HUDEP-2 (cell line): ENCODE results near the gene MED1.
"Not testable (repeated sequence)": the region's sequence is repeated elsewhere in the genome, so short reads cannot be mapped to it uniquely, and the experiment has no call there.

Experiments
- DNase-seq, 76 experiments: peaks; one replicate each; lab custom pipeline; 2025; ENCODE audit not compliant: unreplicated experiment in 76 of 76; lab: John Stamatoyannopoulos, UW

MED1 gene

DNA sequence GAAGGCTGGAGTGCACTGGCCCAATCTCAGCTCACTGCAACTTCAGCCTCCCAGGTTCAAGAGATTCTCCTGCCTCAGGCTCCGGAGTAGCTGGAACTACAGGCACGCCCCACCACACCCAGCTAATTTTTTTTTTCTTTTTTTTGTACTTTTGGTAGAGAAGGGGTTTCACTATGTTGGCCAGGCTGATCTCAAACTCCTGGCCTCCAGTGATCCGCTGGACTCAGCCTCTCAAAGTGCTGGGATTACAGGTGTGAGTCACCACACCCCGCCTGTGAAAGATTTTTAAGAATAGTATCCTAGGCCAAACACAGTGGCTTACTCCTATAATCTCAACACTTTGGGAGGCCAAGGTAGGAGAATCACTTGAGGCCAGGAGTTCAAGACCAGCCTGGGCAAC, 83.3 kb downstream of the MED1 start:
- DNase-seq, result not testable (repeated sequence)

GRCh38 chr17:39365872-39366271, 85.2 kb downstream of the MED1 start:
- no peak for DNase-seq

DNA sequence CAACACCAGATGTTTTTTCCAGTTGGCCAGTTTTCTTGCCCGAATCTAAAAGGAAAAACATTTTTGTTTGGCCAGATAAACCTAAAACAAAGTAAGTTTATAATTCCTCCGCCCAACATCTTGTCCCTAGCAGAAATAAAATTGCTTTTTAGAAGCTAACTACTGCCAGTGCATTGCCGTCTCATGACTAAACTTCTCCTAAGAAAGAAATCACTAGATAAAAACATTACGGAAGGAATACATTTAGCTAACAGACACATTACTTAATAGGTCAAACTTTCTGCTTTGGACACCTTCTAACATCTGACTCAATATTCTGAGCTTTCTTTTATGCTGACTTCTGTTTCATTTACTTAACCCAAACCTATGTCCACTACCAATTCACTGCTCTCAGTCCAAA, 85.8 kb downstream of the MED1 start:
- no peak for DNase-seq

DNA sequence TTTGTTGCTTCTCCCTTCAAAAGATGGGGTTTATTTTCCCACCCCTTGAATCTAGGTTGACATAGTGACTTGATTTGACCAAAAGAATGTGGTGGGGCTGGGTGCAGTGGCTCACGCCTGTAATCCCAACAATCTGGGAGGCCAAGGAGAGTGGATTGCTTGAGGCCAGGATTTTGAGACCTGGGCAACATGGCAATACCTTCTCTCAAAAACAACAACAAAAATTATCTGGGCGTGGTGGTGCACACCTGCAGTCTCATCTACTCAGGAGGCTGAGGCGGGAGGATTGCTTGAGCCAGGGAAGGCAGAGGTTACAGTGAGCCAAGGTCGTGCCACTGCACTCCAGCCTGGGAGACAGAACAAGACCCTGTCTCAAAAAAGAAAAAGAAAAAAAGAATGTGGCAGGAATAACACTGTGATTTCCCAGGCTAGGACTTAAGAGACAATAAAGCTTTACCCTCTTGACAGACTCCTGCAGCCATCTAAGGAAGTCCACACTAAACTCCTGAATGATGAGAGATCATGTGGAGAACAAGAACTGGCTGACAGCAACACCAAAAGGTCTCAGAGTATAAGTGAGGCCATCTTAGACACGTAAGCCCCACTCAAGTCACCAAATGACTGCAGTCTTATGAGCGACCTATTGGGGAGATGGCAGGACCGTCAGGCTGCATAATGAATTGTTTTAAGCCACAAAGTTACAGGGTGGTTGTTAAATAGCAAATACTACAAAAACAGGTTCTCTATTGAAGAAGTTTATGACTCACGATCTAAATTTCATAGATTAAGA, 86.6 kb downstream of the MED1 start:
- no peak for DNase-seq

DNA sequence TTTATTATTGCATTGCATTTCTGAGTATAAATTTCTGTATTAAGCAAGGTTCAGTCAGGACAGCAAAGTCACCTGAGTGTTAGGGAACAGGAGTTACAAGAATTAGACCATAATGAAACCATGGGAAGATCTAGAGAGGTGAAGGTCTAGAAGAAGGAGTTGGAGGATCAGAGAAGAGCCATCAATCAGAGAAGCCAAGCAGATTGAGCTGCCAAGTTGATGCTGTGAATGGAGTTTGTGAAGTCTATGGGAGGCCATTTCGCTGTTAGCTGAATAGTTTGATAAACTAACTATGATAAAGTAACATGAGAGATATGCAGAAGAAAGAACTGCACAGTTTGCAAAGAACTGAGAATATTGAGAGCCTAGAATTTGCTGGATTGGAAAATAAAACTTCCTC, 90.0 kb downstream of the MED1 start:
- DNase-seq, result no peak

DNA sequence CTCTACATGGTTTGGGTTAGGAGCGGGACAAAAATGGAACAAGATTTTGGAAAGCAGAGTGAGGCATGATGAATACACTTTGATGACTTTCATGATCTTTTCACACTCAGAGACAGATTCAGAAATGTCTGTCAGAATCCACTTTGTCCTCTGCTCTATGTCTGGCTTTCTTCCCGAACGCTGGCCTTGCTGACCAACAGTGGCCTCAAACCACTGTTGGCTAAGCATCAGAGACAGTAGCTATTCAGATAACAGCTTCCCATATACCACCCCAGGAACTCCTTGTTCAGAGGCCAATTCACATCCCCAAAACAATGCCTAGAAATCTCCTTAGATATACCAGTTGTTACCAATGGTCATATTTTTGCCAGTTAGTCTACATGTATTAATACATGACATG, 90.5 kb downstream of the MED1 start:
- DNase-seq, result no peak

DNA sequence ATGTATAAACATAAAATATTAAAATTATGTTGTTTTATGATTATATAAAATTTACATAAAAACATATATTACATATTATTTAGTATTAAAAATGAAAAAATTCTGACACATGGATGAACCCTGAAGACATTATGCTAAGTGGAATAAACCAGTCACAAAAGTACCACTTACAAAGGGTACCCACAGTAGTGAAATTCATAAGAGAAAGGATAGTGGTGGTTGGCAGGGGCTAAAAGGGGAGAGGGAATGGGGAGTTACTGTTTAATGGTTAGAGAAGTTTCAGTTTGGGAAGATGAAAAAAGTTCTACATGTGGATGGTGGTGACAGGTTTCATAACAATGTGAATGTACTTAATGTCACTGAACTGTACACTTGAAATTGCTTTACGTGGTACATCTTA, 91.1 kb downstream of the MED1 start:
- DNase-seq, result no peak

DNA sequence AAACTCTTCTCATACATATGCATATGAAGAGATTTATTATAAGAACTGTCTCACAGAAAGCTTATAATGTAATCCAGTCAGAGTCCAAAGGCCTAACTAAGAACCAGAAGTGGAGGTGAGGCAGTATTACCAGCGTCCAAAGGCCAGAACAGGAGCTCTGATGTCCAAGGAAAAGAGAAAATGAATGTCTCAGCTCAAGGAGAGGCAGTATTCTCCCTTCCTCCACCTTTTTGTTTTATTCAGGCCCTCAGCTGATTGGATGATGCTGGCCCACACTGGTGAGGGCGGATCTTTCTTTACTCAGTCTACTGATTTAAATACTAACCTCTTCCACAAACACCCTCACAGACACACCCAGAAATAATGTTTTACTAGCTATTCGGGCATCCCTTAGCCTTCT, 93.1 kb downstream of the MED1 start:
- no peak for DNase-seq

DNA sequence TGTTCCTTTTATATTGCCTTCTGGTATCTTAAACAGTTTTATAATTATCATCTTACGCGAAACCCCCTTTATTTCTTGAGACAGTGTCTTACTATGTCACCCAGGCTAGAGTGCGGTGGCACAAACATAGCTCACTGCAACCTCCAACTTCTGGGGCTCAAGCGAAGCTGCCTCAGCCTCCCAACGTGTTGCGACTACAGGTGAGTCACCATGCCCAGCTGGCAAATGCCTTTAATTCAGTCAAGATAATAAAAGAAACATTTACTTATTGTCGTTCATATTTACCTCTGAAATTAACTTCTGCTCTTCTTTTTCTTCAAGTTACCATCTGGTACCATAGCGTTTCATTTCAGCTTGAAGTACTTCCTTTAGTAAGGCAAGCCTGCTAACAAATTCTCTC, 93.6 kb downstream of the MED1 start:
- DNase-seq, result no peak
